Endothelial cell of umbilical vein (primary cell): Measurements from ENCODE around the gene LCN2. TPM values are rescaled to one million over a fixed set of nuclear protein-coding genes. Genes with fewer than 3 reads are reported as not detected.

Source experiments
- BruUV-seq: library from RNA; stranded (reverse); fragments of 400-500 nt; replicated peaks from 2 replicates; lab custom pipeline; 2021; lab: Mats Ljungman, UMichigan
- CTCF ChIA-PET: fragments of 300-600, 350-600 bp; sonication (Branson Sonifier 250); formaldehyde crosslinking; loops from one replicate; lab custom pipeline; 2021; ENCODE audit warnings: antibody characterized with exemption, inconsistent platforms; lab: Charles Lee
- POLR2A ChIA-PET: fragments of 300-600, 350-600 bp; sonication (Branson Sonifier 250); formaldehyde crosslinking; loops from one replicate; lab custom pipeline; 2021; ENCODE audit warnings: antibody characterized with exemption, inconsistent platforms; lab: Charles Lee
- DNase-seq: peaks from one replicate; pipeline ENCODE4 v3.0.0-alpha.2; 2011; ENCODE audit warnings: low read depth, low spot score
- FAIRE-seq: peaks from 2 replicates; lab custom pipeline; 2011; peaks lifted over from hg19 to GRCh38; lab: Jason Lieb, UNC
- H2AFZ ChIP-seq: 2 replicates; pipeline ENCODE4 v1.6.0; 2012; ENCODE audit warnings: low read depth, low read length, control low read depth, inconsistent platforms
- H3K27ac ChIP-seq: 2 replicates; pipeline ENCODE4 v1.5.1; 2011; ENCODE audit warnings: low read depth, mild to moderate bottlenecking, control low read depth, low read length, moderate library complexity; ENCODE audit not compliant: insufficient read depth
- H3K27me3 ChIP-seq, 2 experiments: 2 replicates each; pipeline versions ENCODE4 v1.6.0 to v1.6.1; 2011; ENCODE audit warnings: low read length in 2 of 2, mixed read lengths in 1 of 2; ENCODE audit not compliant: control insufficient read depth in 2 of 2, insufficient read depth in 2 of 2
- H3K36me3 ChIP-seq, 2 experiments: 2 replicates in 1 of 2; 3 replicates in 1 of 2; pipeline ENCODE4 v1.5.1; 2011; ENCODE audit warnings: low read length in 2 of 2, mild to moderate bottlenecking in 1 of 2, moderate library complexity in 1 of 2; ENCODE audit not compliant: control insufficient read depth in 2 of 2, insufficient read depth in 2 of 2; ENCODE audit errors: extremely low read depth in 1 of 2
- H3K4me1 ChIP-seq: 3 replicates; pipeline ENCODE4 v1.5.1; 2011; ENCODE audit warnings: mild to moderate bottlenecking, low read length; ENCODE audit not compliant: control insufficient read depth, insufficient read depth; ENCODE audit errors: extremely low read depth
- H3K4me2 ChIP-seq: 2 replicates; pipeline ENCODE4 v1.6.1; 2011; ENCODE audit warnings: low read length, control low read depth, mixed read lengths; ENCODE audit not compliant: insufficient read depth
- H3K4me3 ChIP-seq, 3 experiments: fragments of 200-600 bp in 1 of 3; sonication (generic), shearing (Covaris generic) in 1 of 3; replicated peaks in 1 of 3; 2 replicates each; pipeline ENCODE4 v1.5.1; 2011 to 2016; ENCODE audit warnings: control low read depth in 3 of 3, low read length in 3 of 3, mild to moderate bottlenecking in 2 of 3, inconsistent platforms in 1 of 3, low read depth in 1 of 3, moderate library complexity in 1 of 3; ENCODE audit not compliant: insufficient read depth in 1 of 3
- H3K79me2 ChIP-seq: 2 replicates; pipeline ENCODE4 v1.6.0; 2012; ENCODE audit warnings: low read length, inconsistent platforms; ENCODE audit not compliant: control insufficient read depth, insufficient read depth
- H3K9ac ChIP-seq: replicated peaks from 2 replicates; pipeline ENCODE3; 2011; ENCODE audit warnings: low read length, control low read depth; ENCODE audit not compliant: insufficient read depth; ENCODE audit errors: extremely low read depth
- H3K9me1 ChIP-seq: replicated peaks from 3 replicates; pipeline ENCODE4 v1.6.0; 2011; ENCODE audit warnings: mild to moderate bottlenecking, low read length; ENCODE audit not compliant: control insufficient read depth, insufficient read depth; ENCODE audit errors: extremely low read depth
- H3K9me3 ChIP-seq: replicated peaks from 2 replicates; pipeline ENCODE4 v1.5.1; 2012; ENCODE audit warnings: low read length, inconsistent platforms; ENCODE audit not compliant: control insufficient read depth, insufficient read depth
- H4K20me1 ChIP-seq: replicated peaks from 2 replicates; pipeline ENCODE3; 2011; ENCODE audit warnings: mild to moderate bottlenecking, low read length; ENCODE audit not compliant: control insufficient read depth, insufficient read depth; ENCODE audit errors: extremely low read depth
- CTCF ChIP-seq, 2 donors: IDR thresholded peaks; 1 replicate in 1 of 2; 2 replicates in 1 of 2; pipeline ENCODE4 v1.5.1; 2011; ENCODE audit warnings: low read length in 2 of 2, mild to moderate bottlenecking in 2 of 2, moderate library complexity in 2 of 2, control low read depth in 1 of 2, inconsistent platforms in 1 of 2, low read depth in 1 of 2; ENCODE audit not compliant: insufficient read depth in 1 of 2; ENCODE audit errors: extremely low read depth in 1 of 2
- EZH2 ChIP-seq: IDR thresholded peaks from 2 replicates; pipeline ENCODE4 v1.6.1; 2012; ENCODE audit warnings: borderline replicate concordance, low read depth, mild to moderate bottlenecking, moderate library complexity, low read length, inconsistent platforms; ENCODE audit not compliant: severe bottlenecking
- FOS ChIP-seq: IDR thresholded peaks from 2 replicates; pipeline ENCODE4 v1.6.1; 2011; ENCODE audit warnings: mild to moderate bottlenecking, low read length, moderate library complexity, borderline replicate concordance; ENCODE audit not compliant: insufficient read depth
- GATA2 ChIP-seq: IDR thresholded peaks from 2 replicates; pipeline ENCODE4 v1.7.0; 2011; ENCODE audit warnings: low read depth, mild to moderate bottlenecking, moderate library complexity, mixed read lengths, low read length; ENCODE audit not compliant: insufficient read length, insufficient read depth
- JUN ChIP-seq: IDR thresholded peaks from 2 replicates; pipeline ENCODE4 v1.6.1; 2011; ENCODE audit warnings: borderline replicate concordance, low read depth; ENCODE audit not compliant: insufficient read length, insufficient read depth
- MAX ChIP-seq: IDR thresholded peaks from 2 replicates; pipeline ENCODE4 v1.6.1; 2011; ENCODE audit not compliant: insufficient read depth, insufficient read length
- MYC ChIP-seq: IDR thresholded peaks from one replicate; pipeline ENCODE4 v1.6.1; 2011; ENCODE audit warnings: mild to moderate bottlenecking, low read depth, low read length
- POLR2A ChIP-seq: IDR thresholded peaks from 2 replicates; pipeline ENCODE4 v1.6.1; 2012; ENCODE audit warnings: low read depth, mild to moderate bottlenecking, control low read depth, low read length
- POLR2AphosphoS5 ChIP-seq: IDR thresholded peaks from 2 replicates; pipeline ENCODE4 v1.6.1; 2012; ENCODE audit warnings: low read depth, mild to moderate bottlenecking, control low read depth, low read length, moderate library complexity; ENCODE audit not compliant: insufficient read depth
- dilution Hi-C: fragments of 300-500 bp; cut with MboI; formaldehyde crosslinking; loops from one replicate; pipeline ENCODE4 v1.15.0; 2019; ENCODE audit warnings: low sequenced_read_pairs; ENCODE audit not compliant: extremely low pct_ligation_motif_present
- intact Hi-C: fragments of 100-400 bp; cut with micrococcal nuclease; formaldehyde crosslinking; loops from one replicate; pipeline ENCODE4 v1.10.0; 2022
- polyA plus RNA-seq, 4 experiments: library from polyadenylated mRNA; depleted of rRNA in 3 of 4; stranded (reverse) in 3 of 4; unstranded in 1 of 4; fragments of >200 nt; gene quantifications; 2 replicates each; pipeline versions ENCODE4 v1.2.1 to v1.2.3, GENCODE V29; 2011 to 2012; ENCODE audit warnings: missing spikeins in 1 of 4
- total RNA-seq: library from RNA; stranded (reverse); gene quantifications from 2 replicates; pipeline ENCODE4 v1.2.3, GENCODE V29; 2021

The LCN2 gene
- total and polyA plus RNA-seq, 2 donors (not counting 3 experiments of a cell fraction or from before 2014, with no cell fraction given): not detected

- H3K9me3 ChIP-seq: no peaks in the 10 kb centered on the region
- no peak overlapping the region for H3K27ac ChIP-seq
- H3K79me2 ChIP-seq: no peaks in the 10 kb centered on the region
- H3K27me3 ChIP-seq: no peaks in the 10 kb centered on the region
- H3K4me3 ChIP-seq: no peak overlapping the region
- no TSS peak for BruUV-seq
- POLR2A ChIA-PET: no interaction called here
- FAIRE-seq (no peak), DNase-seq (no peak)
- no peaks in the 10 kb centered on the region for H3K9me1 ChIP-seq
- CTCF ChIA-PET: interaction anchor here (1.3 to 1.8 kb wide), 2 partner anchors 29 to 30 kb away, joined by 3 to 4 read pairs; partner anchors contain the start of gene CIZ1
- TF ChIP-seq MYC: no peak
- no peak for TF ChIP-seq EZH2
- TF ChIP-seq FOS: no peak
- TF ChIP-seq CTCF (IDR thresholded peaks at IDR 0.05; ENCODE audit: extremely low read depth in 1 of 2, insufficient read depth in 1 of 2, low read depth in 1 of 2, low read length in 2 of 2): no peak
- no peak for TF ChIP-seq GATA2
- no peak for TF ChIP-seq JUN
- TF ChIP-seq POLR2A: no peak
- no peak for TF ChIP-seq POLR2AphosphoS5
- TF ChIP-seq MAX: no peak
- H3K4me2 ChIP-seq: no peak overlapping the region
- no peaks in the 10 kb centered on the region for H4K20me1 ChIP-seq
- peaks cover 11% of the 10 kb centered on the region for H3K4me1 ChIP-seq
- dilution Hi-C loops (no loop called here), intact Hi-C loops (no loop called here)
- no peak overlapping the region for H3K9ac ChIP-seq
- peaks cover 4 to 41% of the 10 kb centered on the region in 2 experiments for H3K36me3 ChIP-seq
- no peak overlapping the region for H2AFZ ChIP-seq
Observed at GRCh38 chr9:128162215-128163026, 13.2 kb downstream of the LCN2 start.
